ENCODE data around the gene TNRC6C. TPM values are rescaled to one million over a fixed set of nuclear protein-coding genes. Genes with fewer than 3 reads are reported as not detected.
A peak's percentile ranks its signal among the peaks of the same experiment; 100 is the strongest.

TNRC6C gene
- total and polyA plus RNA-seq, 4 donors, result 1.3 to 7.7 (median 2.9) TPM

DNA sequence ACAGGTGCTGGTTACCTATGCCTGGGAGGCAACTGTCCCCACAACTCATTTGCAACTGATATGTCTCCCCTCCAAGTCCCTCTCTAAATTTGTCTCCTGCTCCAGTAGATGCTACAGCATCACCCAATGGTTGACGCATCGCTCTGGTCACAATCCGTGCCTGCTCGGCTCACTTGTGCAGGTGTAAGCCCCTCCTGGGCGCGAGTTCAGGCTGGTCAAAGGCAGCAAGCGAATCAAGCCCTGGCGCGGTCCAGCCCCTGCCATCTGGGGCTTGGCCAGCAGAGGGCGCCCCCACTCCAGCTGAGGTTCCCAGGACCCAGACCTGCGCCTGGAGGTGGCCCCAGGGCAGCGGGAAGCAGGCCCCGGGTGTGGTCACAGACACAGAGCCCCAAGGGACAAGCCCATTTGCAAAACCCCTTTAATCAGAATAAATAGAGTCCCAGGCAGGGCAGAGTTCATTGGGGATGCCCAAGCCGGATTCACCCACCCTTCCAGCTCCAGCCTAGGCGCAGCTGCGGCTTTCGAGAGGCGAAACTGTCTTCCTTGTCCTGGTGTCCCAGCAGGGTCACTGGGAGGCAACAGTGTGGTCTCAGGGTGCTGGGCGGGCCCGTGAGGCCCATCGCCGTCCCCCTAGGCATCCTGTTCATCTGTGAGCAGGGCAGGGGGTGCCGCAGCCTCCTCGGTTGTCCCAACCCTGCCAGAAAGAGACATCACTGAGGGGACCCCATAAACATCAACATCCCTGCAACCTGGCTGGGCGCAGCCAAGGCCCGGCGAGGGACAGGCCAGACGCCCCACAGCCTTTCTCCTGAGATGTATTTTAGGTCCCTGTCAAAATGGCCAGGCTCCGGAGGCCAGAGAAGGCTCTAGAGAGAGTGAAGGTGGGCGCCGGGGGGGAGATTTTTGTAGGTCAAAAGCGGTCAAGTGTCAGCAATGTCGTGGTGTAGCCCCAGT, 154.3 kb downstream of the TNRC6C start:
- peak; percentile 95 for DNase-seq (ENCODE audit: low spot score)
- 53% methylated on average over 33 of the region's 33 CpGs for WGBS
- Histone ChIP-seq H3K36me3 (ENCODE audit: control insufficient read depth in 4 of 4, insufficient read depth in 3 of 4, low read depth in 1 of 4, low read length in 3 of 4) (peaks cover 0 to 4% (median 0%) of the 10 kb centered on the region in 4 donors), H3K4me3 (ENCODE audit: low read depth in 1 of 3, low read length in 3 of 3) (no peak overlapping the region), H3K27ac (ENCODE audit: low read depth in 1 of 2, low read length in 2 of 2) (no peak overlapping the region), H3K9ac (ENCODE audit: low read depth in 1 of 2, low read length in 2 of 2) (no peak overlapping the region), H3K27me3 (ENCODE audit: control insufficient read depth in 4 of 4, insufficient read depth in 4 of 4, low read length in 3 of 4) (no peaks in the 10 kb centered on the region), H3K9me3 (ENCODE audit: control insufficient read depth in 4 of 4, low read length in 3 of 4) (no peaks in the 10 kb centered on the region), H3K4me1 (ENCODE audit: control insufficient read depth in 4 of 4, insufficient read depth in 4 of 4, low read length in 3 of 4) (peaks cover 0 to 9% (median 4%) of the 10 kb centered on the region in 4 donors)
- TF ChIP-seq RAD21 (IDR thresholded peaks at IDR 0.05), result peak; percentile 97 to 98
- TF ChIP-seq, protein P1, sequence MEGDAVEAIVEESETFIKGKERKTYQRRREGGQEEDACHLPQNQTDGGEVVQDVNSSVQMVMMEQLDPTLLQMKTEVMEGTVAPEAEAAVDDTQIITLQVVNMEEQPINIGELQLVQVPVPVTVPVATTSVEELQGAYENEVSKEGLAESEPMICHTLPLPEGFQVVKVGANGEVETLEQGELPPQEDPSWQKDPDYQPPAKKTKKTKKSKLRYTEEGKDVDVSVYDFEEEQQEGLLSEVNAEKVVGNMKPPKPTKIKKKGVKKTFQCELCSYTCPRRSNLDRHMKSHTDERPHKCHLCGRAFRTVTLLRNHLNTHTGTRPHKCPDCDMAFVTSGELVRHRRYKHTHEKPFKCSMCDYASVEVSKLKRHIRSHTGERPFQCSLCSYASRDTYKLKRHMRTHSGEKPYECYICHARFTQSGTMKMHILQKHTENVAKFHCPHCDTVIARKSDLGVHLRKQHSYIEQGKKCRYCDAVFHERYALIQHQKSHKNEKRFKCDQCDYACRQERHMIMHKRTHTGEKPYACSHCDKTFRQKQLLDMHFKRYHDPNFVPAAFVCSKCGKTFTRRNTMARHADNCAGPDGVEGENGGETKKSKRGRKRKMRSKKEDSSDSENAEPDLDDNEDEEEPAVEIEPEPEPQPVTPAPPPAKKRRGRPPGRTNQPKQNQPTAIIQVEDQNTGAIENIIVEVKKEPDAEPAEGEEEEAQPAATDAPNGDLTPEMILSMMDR (IDR thresholded peaks at IDR 0.05; ENCODE audit: low read depth, low read length, missing input control), result peak; percentile 96
- TF ChIP-seq RXRA (IDR thresholded peaks at IDR 0.05), result peak in 1 of 2 donors; percentile 58
- no peak for TF ChIP-seq FOXA2 (IDR thresholded peaks at IDR 0.05)

DNA sequence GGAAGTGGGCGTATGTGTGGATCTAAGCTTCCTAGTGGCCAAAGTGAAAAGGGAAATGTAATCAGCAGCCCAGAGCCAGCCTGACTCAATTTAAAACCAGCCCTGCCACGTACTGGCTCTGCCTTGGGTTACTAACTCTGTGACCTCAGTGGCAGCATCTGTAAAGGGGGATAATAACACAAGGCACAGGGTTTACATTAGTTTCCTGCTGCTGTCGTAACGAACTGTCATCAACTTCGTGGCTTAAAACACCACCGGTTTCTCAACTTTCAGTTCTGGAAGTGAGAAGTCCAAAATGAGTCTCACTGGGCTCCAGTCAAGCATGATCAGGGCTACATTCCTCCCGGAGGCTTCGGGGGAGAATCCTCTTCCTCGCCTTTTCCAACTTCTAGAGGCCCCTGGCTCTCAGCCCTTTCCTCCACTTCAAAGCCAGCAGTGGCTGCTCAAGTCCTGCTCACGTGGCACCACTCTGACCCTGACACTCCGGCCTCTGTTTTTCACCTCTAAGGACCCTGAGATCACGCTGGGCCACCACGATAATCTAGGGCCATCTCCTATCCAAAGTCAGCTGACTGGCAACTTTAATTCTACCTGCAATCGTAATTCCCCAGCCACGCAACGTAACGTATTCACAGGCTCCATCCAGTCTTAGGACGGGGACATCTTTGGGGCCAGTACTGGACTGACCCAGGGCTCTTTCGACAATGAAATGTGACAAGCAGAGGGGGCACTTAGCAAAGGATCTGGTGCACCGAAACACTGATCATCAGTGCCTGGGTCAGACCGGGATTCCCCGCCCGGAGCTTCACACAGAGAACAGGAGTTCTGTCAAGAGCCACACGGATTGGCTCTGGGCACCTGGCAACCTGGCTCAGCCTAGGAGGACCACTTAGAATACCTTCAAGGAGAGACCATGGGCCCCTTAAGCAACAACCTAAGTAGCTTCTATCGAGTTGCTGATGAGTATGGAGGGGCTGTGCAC, 155.6 kb downstream of the TNRC6C start:
- H3K27ac ChIP-seq (ENCODE audit: low read depth in 1 of 2, low read length in 2 of 2), result no peak overlapping the region
- peaks cover 0 to 2% (median 0%) of the 10 kb centered on the region in 4 donors for H3K36me3 ChIP-seq (ENCODE audit: control insufficient read depth in 4 of 4, insufficient read depth in 3 of 4, low read depth in 1 of 4, low read length in 3 of 4)

More for the DNA sequence above, 155.6 kb downstream of the TNRC6C start:
- no peaks in the 10 kb centered on the region for H3K27me3 ChIP-seq (ENCODE audit: control insufficient read depth in 4 of 4, insufficient read depth in 4 of 4, low read length in 3 of 4)
- no peaks in the 10 kb centered on the region for H3K9me3 ChIP-seq (ENCODE audit: control insufficient read depth in 4 of 4, low read length in 3 of 4)
- no peak for TF ChIP-seq SP1 (IDR thresholded peaks at IDR 0.05)
- no peak for TF ChIP-seq YY1 (IDR thresholded peaks at IDR 0.05)
- TF ChIP-seq HNF4G (IDR thresholded peaks at IDR 0.05), result no peak
- no peak for TF ChIP-seq NR2F2 (IDR thresholded peaks at IDR 0.05)
- TF ChIP-seq FOXA2 (IDR thresholded peaks at IDR 0.05), result no peak
- no peak for TF ChIP-seq TAF1 (conservative IDR thresholded peaks at IDR 0.05)
- TF ChIP-seq RXRA (IDR thresholded peaks at IDR 0.05), result no peak
- TF ChIP-seq, protein P1 (IDR thresholded peaks at IDR 0.05; ENCODE audit: low read depth, low read length, missing input control), result no peak
- TF ChIP-seq, protein P2, sequence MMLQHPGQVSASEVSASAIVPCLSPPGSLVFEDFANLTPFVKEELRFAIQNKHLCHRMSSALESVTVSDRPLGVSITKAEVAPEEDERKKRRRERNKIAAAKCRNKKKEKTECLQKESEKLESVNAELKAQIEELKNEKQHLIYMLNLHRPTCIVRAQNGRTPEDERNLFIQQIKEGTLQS (IDR thresholded peaks at IDR 0.05), result no peak
- no peak for TF ChIP-seq EGR1 (IDR thresholded peaks at IDR 0.05; ENCODE audit: low read depth in 2 of 2)
- TF ChIP-seq, protein P3, sequence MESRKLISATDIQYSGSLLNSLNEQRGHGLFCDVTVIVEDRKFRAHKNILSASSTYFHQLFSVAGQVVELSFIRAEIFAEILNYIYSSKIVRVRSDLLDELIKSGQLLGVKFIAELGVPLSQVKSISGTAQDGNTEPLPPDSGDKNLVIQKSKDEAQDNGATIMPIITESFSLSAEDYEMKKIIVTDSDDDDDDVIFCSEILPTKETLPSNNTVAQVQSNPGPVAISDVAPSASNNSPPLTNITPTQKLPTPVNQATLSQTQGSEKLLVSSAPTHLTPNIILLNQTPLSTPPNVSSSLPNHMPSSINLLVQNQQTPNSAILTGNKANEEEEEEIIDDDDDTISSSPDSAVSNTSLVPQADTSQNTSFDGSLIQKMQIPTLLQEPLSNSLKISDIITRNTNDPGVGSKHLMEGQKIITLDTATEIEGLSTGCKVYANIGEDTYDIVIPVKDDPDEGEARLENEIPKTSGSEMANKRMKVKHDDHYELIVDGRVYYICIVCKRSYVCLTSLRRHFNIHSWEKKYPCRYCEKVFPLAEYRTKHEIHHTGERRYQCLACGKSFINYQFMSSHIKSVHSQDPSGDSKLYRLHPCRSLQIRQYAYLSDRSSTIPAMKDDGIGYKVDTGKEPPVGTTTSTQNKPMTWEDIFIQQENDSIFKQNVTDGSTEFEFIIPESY (IDR thresholded peaks at IDR 0.05), result no peak
- TF ChIP-seq JUND (IDR thresholded peaks at IDR 0.05), result no peak
- TF ChIP-seq FOXA1 (IDR thresholded peaks at IDR 0.05), result no peak
- TF ChIP-seq RAD21 (IDR thresholded peaks at IDR 0.05), result no peak
- no peak overlapping the region for H3K4me3 ChIP-seq (ENCODE audit: low read depth in 1 of 3, low read length in 3 of 3)
- 81% methylated on average over 25 of the region's 25 CpGs for WGBS
- peaks cover 0 to 9% (median 4%) of the 10 kb centered on the region in 4 donors for H3K4me1 ChIP-seq (ENCODE audit: control insufficient read depth in 4 of 4, insufficient read depth in 4 of 4, low read length in 3 of 4)
- H3K9ac ChIP-seq (ENCODE audit: low read depth in 1 of 2, low read length in 2 of 2), result no peak overlapping the region
- no peak for DNase-seq (ENCODE audit: low spot score)
